ENCODE data around the gene TXNDC5. TPM values are rescaled to one million over a fixed set of nuclear protein-coding genes. Genes with fewer than 3 reads are reported as not detected.

TXNDC5 gene
- total RNA-seq, 6 experiments from 2014 or later, result 226 to 280 (median 258) TPM

DNA sequence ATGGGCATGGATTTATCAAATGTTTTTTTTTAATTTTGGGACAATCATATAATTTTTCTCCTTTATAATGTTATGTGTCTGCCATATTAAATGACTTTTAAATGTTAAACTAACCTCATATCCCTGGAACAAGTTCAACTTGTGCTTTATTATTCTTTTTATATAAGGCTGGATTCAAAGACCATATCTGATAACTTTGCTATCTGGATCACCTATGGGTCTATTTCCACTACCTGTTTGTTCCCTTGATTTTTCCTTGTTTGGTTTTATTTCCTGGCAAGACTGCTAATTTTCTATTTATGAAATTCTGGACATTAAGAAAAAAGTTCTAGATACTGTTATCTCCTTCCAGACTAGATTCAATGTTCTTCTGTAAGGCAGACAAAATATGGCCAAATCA, 58.8 kb downstream of the TXNDC5 start:
- H3K4me1 Mint-ChIP-seq (ENCODE audit: low read depth), result peaks cover 12% of the 10 kb centered on the region
- H3K27me3 Mint-ChIP-seq (ENCODE audit: insufficient read depth), result peaks cover 7% of the 10 kb centered on the region; the same call in 1 of the 2 replicates
- no peak overlapping the region for H3K4me3 Mint-ChIP-seq
- DNase-seq, result no peak
- no peaks in the 10 kb centered on the region; the same call in 1 of the 2 replicates for H3K36me3 Mint-ChIP-seq (ENCODE audit: low read depth)
- no peak overlapping the region for H3K27ac Mint-ChIP-seq
- H3K9me3 Mint-ChIP-seq, result peaks cover 25% of the 10 kb centered on the region
- TF ChIP-seq CTCF (IDR thresholded peaks at IDR 0.05), result no peak

- Mint-ChIP-seq H3K36me3 (ENCODE audit: low read depth) (no peaks in the 10 kb centered on the region; the same call in 1 of the 2 replicates), H3K4me1 (ENCODE audit: low read depth) (peaks cover 15% of the 10 kb centered on the region), H3K4me3 (no peak overlapping the region), H3K27me3 (ENCODE audit: insufficient read depth) (peaks cover 5% of the 10 kb centered on the region; the same call in 1 of the 2 replicates), H3K9me3 (peaks cover 24% of the 10 kb centered on the region), H3K27ac (no peak overlapping the region)
- TF ChIP-seq CTCF (IDR thresholded peaks at IDR 0.05), result no peak
- DNase-seq, result no peak
Observed at GRCh38 chr6:7848229-7848628, 62.4 kb downstream of the TXNDC5 start.

DNA sequence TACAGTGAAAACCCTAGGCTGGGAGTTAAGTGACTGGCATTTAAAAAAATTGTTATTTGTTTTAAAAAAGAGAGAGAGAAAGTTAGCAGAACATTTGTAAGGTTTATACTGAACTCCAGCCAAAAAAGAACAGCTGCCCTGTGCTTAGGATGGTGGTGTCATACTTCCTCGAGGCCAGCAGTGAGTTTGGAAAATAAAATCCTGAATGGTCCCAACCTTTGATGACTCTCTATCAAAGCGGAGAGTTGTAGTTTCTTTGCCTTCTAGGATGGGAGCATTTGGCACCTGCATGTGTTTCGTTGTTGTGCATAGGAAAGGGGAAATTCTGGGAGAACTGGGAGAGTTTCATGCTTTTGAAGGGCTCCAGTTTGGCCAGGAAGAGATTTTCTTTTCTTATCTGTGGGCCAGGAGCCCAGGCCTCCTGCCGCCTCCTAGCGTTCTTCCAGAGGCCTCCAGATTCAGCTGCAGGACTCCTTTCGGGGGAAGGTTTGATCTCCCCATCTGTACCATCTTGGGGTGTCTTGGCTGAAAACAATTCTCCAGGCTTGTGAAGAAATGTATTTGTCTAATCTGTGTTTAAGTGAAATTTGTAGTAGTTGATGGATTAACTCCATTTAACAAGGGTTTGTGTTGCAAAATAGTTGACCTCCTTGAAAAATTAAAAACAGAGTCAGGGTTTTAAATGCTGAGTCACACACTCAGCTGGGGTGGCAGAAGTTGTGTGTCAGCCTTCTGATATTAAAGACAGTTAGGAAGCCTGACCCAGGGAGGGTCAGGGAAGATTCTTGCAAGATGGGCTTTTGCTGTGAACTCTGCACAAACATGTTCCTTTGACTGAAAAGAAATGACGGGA, 63.4 kb downstream of the TXNDC5 start:
- Mint-ChIP-seq H3K36me3 (ENCODE audit: low read depth) (no peaks in the 10 kb centered on the region; the same call in 1 of the 2 replicates), H3K9me3 (peaks cover 15% of the 10 kb centered on the region), H3K4me3 (no peak overlapping the region), H3K27me3 (ENCODE audit: insufficient read depth) (peaks cover 2% of the 10 kb centered on the region; the same call in 1 of the 2 replicates), H3K4me1 (ENCODE audit: low read depth) (peaks cover 15% of the 10 kb centered on the region), H3K27ac (no peak overlapping the region)
- no peak for TF ChIP-seq CTCF (IDR thresholded peaks at IDR 0.05)
- no peak for DNase-seq

GRCh38 chr6:7841781-7842468, 68.7 kb downstream of the TXNDC5 start:
- peaks cover 4% of the 10 kb centered on the region for H3K4me1 Mint-ChIP-seq (ENCODE audit: low read depth)
- TF ChIP-seq CTCF (IDR thresholded peaks at IDR 0.05), result no peak
- H3K27ac Mint-ChIP-seq, result no peak overlapping the region
- DNase-seq, result no peak
- no peaks in the 10 kb centered on the region for H3K36me3 Mint-ChIP-seq (ENCODE audit: low read depth)
- H3K4me3 Mint-ChIP-seq, result no peak overlapping the region
- H3K9me3 Mint-ChIP-seq, result no peaks in the 10 kb centered on the region
- H3K27me3 Mint-ChIP-seq (ENCODE audit: insufficient read depth), result peaks cover 4% of the 10 kb centered on the region

DNA sequence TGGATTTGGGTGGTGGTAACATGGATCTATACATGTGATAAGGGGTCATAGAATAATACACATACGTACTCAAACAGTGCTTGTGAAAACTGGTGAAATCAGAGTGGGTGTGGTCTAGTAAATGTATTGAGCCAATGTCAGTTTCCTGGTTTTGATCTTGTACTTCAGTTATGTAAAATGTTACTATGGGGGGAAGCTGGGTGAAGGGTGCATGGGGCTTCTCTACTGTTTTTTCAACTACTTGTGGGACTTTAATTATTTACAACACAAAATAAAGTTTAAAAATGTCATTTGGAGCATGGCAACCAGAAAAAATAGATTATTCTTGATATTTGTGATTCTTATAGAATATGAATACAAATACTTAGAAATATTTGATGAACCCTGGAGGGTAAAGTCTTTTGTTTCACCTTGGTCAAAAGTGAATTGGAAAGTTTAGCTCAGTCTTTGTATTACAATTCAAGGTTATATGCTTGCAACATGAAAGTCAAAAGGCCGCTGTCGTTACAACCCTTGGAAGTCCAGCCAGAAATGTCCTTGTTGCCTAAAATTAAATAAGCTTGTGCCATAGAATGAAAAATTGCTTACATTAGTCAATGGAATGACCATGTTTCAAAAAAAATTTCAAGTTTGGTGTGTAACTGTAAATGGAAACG, 74.1 kb downstream of the TXNDC5 start:
- DNase-seq, result no peak
- TF ChIP-seq CTCF (IDR thresholded peaks at IDR 0.05), result no peak
- Mint-ChIP-seq H3K27me3 (ENCODE audit: insufficient read depth) (peaks cover 10% of the 10 kb centered on the region), H3K27ac (no peak overlapping the region), H3K36me3 (ENCODE audit: low read depth) (no peaks in the 10 kb centered on the region), H3K9me3 (no peaks in the 10 kb centered on the region), H3K4me1 (ENCODE audit: low read depth) (peaks cover 7% of the 10 kb centered on the region; the same call in 1 of the 2 replicates), H3K4me3 (no peak overlapping the region)

Data from HFFc6 (cell line).